ENCODE measurements around the gene HES5.
A peak's percentile ranks its signal among the peaks of the same experiment; 100 is the strongest.

The HES5 gene

DNA sequence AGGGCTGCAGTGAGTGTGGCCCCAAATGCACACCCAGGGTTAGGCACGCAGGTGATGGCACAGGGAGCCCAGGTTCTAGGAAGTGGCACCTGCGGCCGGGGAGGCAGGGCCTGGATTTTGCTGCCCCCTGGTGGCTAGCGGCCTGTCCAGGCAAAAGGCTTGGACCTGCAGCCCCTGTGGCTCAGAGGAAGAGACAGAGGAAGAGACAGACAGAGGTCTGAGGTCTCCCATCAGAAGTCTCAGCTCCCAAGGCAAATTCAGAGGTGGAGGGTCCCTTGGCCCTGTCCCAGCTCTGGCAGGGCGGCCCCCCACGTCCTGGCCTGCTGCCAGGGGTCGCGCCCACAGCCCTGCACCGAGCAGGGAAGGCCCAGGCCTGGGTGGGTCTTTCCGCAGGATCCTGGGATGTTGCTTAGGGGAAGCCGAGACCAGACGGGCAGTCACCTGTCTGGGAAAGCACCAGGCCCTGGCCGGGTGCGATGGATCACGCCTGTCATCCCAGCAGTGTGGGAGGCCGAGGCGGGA is 18.1 kb upstream of the HES5 start:
- Histone ChIP-seq H3K36me3 (ENCODE audit: low read depth) (no peaks in the 10 kb centered on the region), H3K9me3 (ENCODE audit: severe bottlenecking) (no peaks in the 10 kb centered on the region), H3K27me3 (ENCODE audit: insufficient read depth, poor library complexity, severe bottlenecking) (no peaks in the 10 kb centered on the region), H3K27ac (ENCODE audit: poor library complexity, severe bottlenecking) (peak overlapping the region; percentile 78), H3K4me1 (ENCODE audit: insufficient read depth, poor library complexity, severe bottlenecking) (peaks cover 5% of the 10 kb centered on the region), H3K4me3 (ENCODE audit: severe bottlenecking) (no peak overlapping the region)
- no peak for DNase-seq (ENCODE audit: low spot score)
- ATAC-seq (ENCODE audit: low read depth), result peak; percentile 47
- TF ChIP-seq, protein P1, sequence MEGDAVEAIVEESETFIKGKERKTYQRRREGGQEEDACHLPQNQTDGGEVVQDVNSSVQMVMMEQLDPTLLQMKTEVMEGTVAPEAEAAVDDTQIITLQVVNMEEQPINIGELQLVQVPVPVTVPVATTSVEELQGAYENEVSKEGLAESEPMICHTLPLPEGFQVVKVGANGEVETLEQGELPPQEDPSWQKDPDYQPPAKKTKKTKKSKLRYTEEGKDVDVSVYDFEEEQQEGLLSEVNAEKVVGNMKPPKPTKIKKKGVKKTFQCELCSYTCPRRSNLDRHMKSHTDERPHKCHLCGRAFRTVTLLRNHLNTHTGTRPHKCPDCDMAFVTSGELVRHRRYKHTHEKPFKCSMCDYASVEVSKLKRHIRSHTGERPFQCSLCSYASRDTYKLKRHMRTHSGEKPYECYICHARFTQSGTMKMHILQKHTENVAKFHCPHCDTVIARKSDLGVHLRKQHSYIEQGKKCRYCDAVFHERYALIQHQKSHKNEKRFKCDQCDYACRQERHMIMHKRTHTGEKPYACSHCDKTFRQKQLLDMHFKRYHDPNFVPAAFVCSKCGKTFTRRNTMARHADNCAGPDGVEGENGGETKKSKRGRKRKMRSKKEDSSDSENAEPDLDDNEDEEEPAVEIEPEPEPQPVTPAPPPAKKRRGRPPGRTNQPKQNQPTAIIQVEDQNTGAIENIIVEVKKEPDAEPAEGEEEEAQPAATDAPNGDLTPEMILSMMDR (IDR thresholded peaks at IDR 0.05; ENCODE audit: poor library complexity, severe bottlenecking), result peak; percentile 96

DNA sequence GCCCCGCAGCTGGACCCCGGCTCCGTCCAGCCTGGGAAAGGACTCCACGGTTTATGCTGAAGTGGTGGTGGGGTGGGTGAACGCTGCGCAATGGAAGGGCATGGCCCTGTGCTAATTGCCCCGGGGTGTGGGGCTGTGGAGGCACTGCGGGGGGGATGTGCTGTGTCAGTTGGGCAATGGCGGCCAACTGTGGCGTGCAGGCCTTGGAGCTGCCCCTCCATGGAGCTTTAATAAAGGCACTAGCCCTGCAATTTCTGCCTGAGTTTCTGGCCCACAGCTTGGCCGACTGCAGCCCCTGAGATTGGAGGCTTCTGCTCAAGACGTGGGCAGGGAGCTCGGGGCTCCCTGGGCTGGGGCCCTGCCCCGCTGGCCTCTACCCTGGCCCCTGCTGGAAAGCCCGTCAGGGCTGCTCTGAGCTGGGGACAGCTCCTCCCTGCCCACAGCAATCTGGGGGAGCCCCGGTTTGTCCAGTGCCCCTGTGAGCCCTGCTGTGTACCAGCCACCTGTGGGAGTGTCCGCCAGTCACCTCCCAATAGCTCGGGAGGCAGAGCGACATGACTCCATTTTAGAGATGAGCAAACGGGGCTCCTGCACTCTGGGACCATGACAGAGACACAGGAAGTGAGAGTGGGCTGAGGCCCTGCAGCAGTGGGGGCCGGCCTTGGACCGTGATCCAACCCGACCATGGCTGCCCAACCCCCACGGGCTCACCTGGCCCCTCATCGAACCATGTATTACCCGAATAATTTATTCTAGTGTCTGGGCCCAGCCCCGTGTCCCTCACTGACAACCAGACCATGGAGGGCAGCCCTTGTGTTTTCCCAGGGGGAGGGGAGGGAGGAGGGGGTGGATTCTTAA is 17.4 kb upstream of the HES5 start:
- no peaks in the 10 kb centered on the region for H3K9me3 ChIP-seq (ENCODE audit: severe bottlenecking)
- DNase-seq (ENCODE audit: low spot score), result no peak
- H3K4me3 ChIP-seq (ENCODE audit: severe bottlenecking), result peak overlapping the region; percentile 38
- TF ChIP-seq, protein P1 (IDR thresholded peaks at IDR 0.05; ENCODE audit: poor library complexity, severe bottlenecking), result no peak
- peak; percentile 0; the same call in 2 of the 3 replicates for ATAC-seq (ENCODE audit: low read depth)
- no peaks in the 10 kb centered on the region for H3K36me3 ChIP-seq (ENCODE audit: low read depth)
- H3K27me3 ChIP-seq (ENCODE audit: insufficient read depth, poor library complexity, severe bottlenecking), result no peaks in the 10 kb centered on the region
- H3K27ac ChIP-seq (ENCODE audit: poor library complexity, severe bottlenecking), result peak overlapping the region; percentile 78
- peaks cover 5% of the 10 kb centered on the region for H3K4me1 ChIP-seq (ENCODE audit: insufficient read depth, poor library complexity, severe bottlenecking)

DNA sequence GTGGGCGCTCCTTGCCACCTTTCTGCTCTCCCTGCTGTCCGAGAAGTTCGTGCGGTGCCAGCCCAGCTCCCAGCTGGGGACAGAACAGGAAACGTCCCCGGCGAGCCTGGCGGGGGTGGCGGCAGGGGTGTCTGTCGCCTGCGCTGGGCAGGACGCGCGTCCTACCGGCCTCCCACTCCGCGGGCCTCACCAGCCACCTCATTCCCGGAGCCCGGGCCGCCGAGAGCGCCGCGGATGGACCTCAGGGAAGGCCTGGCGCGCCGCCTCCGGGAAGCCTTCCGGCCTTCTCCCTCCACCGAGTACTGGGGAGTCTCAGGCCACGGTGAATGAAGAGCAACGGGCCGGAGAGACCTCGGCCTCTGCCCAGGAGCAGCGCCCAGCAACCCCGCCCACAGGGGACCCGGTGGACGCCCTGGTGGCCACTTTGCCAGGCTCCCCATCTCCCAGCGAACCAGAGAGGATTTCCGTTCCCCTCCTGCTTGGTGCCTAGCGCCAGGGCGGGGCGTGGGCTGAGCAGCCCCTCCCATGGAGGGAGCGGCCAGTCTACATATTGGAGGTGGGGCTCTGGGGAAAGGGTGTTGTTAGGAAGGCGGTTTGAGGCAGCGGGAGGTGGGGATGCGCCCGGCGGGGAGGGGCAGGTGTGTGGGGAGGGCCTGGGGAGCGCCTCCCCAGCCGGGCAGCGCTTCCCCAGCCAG is 16.6 kb upstream of the HES5 start:
- Histone ChIP-seq H3K4me3 (ENCODE audit: severe bottlenecking) (peak overlapping the region; percentile 38), H3K9me3 (ENCODE audit: severe bottlenecking) (no peaks in the 10 kb centered on the region)

DNA sequence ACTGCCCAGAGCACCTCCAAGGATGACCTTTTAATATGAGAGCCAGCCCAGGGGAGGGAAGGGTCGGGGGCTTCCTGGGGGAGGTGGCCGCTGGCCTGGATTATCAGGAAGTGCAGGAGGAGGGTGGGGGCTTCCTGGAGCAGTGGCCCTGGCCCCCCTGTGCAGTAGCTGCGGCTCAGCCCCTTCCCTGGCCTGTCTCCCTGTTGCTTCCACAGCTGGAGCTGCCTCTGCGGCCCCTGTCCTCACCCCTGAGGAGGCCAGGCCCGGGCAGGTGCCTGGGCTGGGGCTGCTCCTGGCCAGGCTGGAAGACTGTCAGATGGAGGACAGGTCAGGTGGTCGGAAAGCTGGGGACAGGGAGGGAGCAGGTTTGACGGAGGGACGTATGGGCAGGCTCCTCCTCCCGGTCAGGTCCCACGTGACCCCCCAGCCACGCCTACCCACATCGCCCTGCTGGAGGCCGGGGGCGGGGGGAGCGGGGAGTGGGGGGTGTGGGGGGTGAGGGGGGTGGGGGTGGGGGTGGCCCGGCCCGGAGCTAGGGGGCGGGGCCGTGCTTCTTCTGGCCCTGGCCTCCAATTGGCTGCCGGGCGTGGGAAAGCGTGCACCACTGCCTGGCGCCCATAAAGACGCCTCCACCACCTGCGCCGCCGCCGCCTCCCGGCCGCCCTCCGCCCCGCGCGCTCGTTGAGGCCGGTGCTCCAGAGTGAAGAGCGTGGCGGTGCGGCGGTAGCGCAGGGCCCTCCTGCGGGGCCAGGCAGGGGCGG is 15.9 kb upstream of the HES5 start:
- ATAC-seq (ENCODE audit: low read depth), result peak; percentile 57
- H3K36me3 ChIP-seq (ENCODE audit: low read depth), result no peaks in the 10 kb centered on the region
- peak overlapping the region; percentile 78 for H3K27ac ChIP-seq (ENCODE audit: poor library complexity, severe bottlenecking)
- no peaks in the 10 kb centered on the region for H3K27me3 ChIP-seq (ENCODE audit: insufficient read depth, poor library complexity, severe bottlenecking)
- TF ChIP-seq, protein P1 (IDR thresholded peaks at IDR 0.05; ENCODE audit: poor library complexity, severe bottlenecking), result no peak
- peaks cover 5% of the 10 kb centered on the region for H3K4me1 ChIP-seq (ENCODE audit: insufficient read depth, poor library complexity, severe bottlenecking)
- peak overlapping the region; percentile 38 for H3K4me3 ChIP-seq (ENCODE audit: severe bottlenecking)
- H3K9me3 ChIP-seq (ENCODE audit: severe bottlenecking), result no peaks in the 10 kb centered on the region
- peak; percentile 88 for DNase-seq (ENCODE audit: low spot score)

More for the DNA sequence above, 16.6 kb upstream of the HES5 start:
- no peaks in the 10 kb centered on the region for H3K27me3 ChIP-seq (ENCODE audit: insufficient read depth, poor library complexity, severe bottlenecking)
- DNase-seq (ENCODE audit: low spot score) (peak; percentile 89), ATAC-seq (ENCODE audit: low read depth) (peak; percentile 72)
- H3K27ac ChIP-seq (ENCODE audit: poor library complexity, severe bottlenecking), result peak overlapping the region; percentile 78
- TF ChIP-seq, protein P1 (IDR thresholded peaks at IDR 0.05; ENCODE audit: poor library complexity, severe bottlenecking), result no peak
- H3K4me1 ChIP-seq (ENCODE audit: insufficient read depth, poor library complexity, severe bottlenecking), result peaks cover 5% of the 10 kb centered on the region
- H3K36me3 ChIP-seq (ENCODE audit: low read depth), result no peaks in the 10 kb centered on the region

Data from RWPE2 (cell line).